ENCODE results near the gene FAM131B. TPM values are rescaled to one million over a fixed set of nuclear protein-coding genes. Genes with fewer than 3 reads are reported as not detected.
"Not testable (repeated sequence)": the region's sequence is repeated elsewhere in the genome, so short reads cannot be mapped to it uniquely, and the experiment has no call there.

Gene FAM131B
- total and polyA plus RNA-seq, 8 donors: 0.60 to 2.3 (median 1.6) TPM

GRCh38 chr7:143394068-143394467 lies 31.6 kb upstream of the FAM131B start:
- peaks cover 21 to 66% of the 10 kb centered on the region in 2 donors for H3K4me1 ChIP-seq
- no peak for ATAC-seq

GRCh38 chr7:143393267-143394041 lies 30.9 kb upstream of the FAM131B start:
- Histone ChIP-seq H3K27me3 (no peaks in the 10 kb centered on the region), H3K9me3 (no peaks in the 10 kb centered on the region), H3K4me1 (peaks cover 21 to 72% of the 10 kb centered on the region in 2 donors), H3K4me3 (no peak overlapping the region), H3K36me3 (peaks cover 0 to 63% of the 10 kb centered on the region in 2 donors), H3K27ac (peak overlapping the region in 1 of 2 donors; percentile 55)
- no peak for TF ChIP-seq CTCF (IDR thresholded peaks at IDR 0.05)
- peak in 3 of 4 donors; percentile 57 to 72 (median 67) for DNase-seq
- no peak for ATAC-seq
- intact Hi-C loops (cut with DNase I): no loop called here

More at GRCh38 chr7:143394068-143394467, 31.6 kb upstream of the FAM131B start:
- no peak overlapping the region for H3K4me3 ChIP-seq
- no peak for DNase-seq
- no peak for TF ChIP-seq CTCF (IDR thresholded peaks at IDR 0.05)
- no peaks in the 10 kb centered on the region for H3K27me3 ChIP-seq
- no peak overlapping the region for H3K27ac ChIP-seq
- H3K36me3 ChIP-seq: peaks cover 0 to 57% of the 10 kb centered on the region in 2 donors
- no peaks in the 10 kb centered on the region for H3K9me3 ChIP-seq
- intact Hi-C loops (cut with DNase I): no loop called here

DNA sequence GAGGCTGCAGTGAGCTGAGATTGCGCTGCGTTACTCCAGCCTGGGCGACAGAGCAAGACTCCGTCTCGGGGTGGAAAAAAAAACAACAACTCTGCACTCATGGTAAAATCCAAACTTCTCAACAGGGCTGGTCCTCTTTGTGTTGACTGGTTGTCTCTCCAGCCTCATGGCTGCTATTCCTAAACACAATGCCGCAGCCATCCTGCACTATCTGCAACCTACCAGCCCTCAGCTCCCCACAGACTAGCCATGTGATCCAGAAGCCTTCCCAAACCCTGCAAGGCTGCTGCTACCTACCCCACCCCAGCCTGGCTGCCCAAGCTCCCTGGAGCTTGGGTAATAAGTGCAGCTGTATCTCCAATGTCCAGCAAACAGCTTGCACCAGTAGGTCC lies 30.4 kb upstream of the FAM131B start:
- H3K9me3 ChIP-seq: no peaks in the 10 kb centered on the region
- no peak for DNase-seq
- TF ChIP-seq CTCF (IDR thresholded peaks at IDR 0.05): no peak
- ATAC-seq: no peak
- intact Hi-C loops (cut with DNase I): no loop called here
- no peaks in the 10 kb centered on the region for H3K27me3 ChIP-seq
- no peak overlapping the region for H3K4me3 ChIP-seq
- H3K36me3 ChIP-seq: peaks cover 0 to 66% of the 10 kb centered on the region in 2 donors
- peak overlapping the region; percentile 55 to 80 for H3K27ac ChIP-seq
- H3K4me1 ChIP-seq: peaks cover 21 to 78% of the 10 kb centered on the region in 2 donors

DNA sequence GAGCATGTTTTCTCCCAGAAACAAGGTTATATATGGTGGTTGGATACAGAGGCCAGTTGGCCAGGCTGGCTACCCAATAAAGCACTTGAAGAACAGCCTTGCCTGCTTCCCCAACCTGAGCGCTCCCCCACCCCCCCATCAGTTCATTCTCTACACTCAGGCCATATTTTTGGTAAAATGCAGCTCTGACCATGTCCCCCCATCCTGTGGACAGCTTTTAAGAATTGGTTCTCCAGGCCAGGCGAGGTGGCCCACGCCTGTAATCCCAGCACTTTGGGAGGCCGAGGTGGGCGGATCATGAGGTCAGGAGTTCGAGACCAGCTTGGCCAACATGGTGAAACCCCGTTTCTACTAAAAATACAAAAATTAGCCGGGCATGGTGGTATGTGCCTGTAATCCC lies 29.9 kb upstream of the FAM131B start:
- Histone ChIP-seq H3K4me1 (peaks cover 21 to 82% of the 10 kb centered on the region in 2 donors), H3K27ac (peak overlapping the region; percentile 55 to 80), H3K36me3 (peaks cover 0 to 66% of the 10 kb centered on the region in 2 donors)
- H3K4me3 ChIP-seq; H3K9me3 ChIP-seq; H3K27me3 ChIP-seq; intact Hi-C loops (cut with DNase I); DNase-seq; ATAC-seq: not testable (repeated sequence)

- peaks cover 0 to 69% of the 10 kb centered on the region in 2 donors for H3K36me3 ChIP-seq
- H3K4me3 ChIP-seq: no peak overlapping the region
- no peaks in the 10 kb centered on the region for H3K27me3 ChIP-seq
- intact Hi-C loops (cut with DNase I): no loop called here
- DNase-seq (peak in 2 of 4 donors; percentile 59 to 79), ATAC-seq (peak; percentile 59)
- H3K27ac ChIP-seq: peak overlapping the region; percentile 55 to 80
- no peak for TF ChIP-seq CTCF (IDR thresholded peaks at IDR 0.05)
- peaks cover 21 to 89% of the 10 kb centered on the region in 2 donors for H3K4me1 ChIP-seq
- no peaks in the 10 kb centered on the region for H3K9me3 ChIP-seq
These were observed 29.2 kb upstream of the FAM131B start for GRCh38 chr7:143391462-143392404.

Data from left lung (tissue), 10 donors.